Embryonic facial prominence (tissue), 1 donor: Measurements from ENCODE around the gene MPZL3.
A peak's percentile ranks its signal among the peaks of the same experiment; 100 is the strongest.

Experiments
- DNase-seq: peaks from one replicate; pipeline ENCODE4 v3.0.0-alpha.2; 2016; ENCODE audit errors: extremely low spot score

MPZL3 gene

GRCh38 chr11:118251858-118252652 lies at the start of gene MPZL3:
Gene MPZL3 (minus strand): TSS chr11:118252365. CDS start chr11:118252294, 71 bp downstream.
- DNase-seq: peak; percentile 84

- no peak for DNase-seq
Observed at GRCh38 chr11:118301600-118302195, 49.5 kb upstream of the MPZL3 start.

- no peak for DNase-seq
Observed at GRCh38 chr11:118295815-118296454, 43.8 kb upstream of the MPZL3 start.

GRCh38 chr11:118295199-118295598 lies 43.0 kb upstream of the MPZL3 start:
- no peak for DNase-seq

- no peak for DNase-seq
Observed at GRCh38 chr11:118294053-118294452, 41.9 kb upstream of the MPZL3 start.

- no peak for DNase-seq
Observed at GRCh38 chr11:118291477-118292135, 39.4 kb upstream of the MPZL3 start.

- no peak for DNase-seq
Observed at GRCh38 chr11:118290923-118291322, 38.8 kb upstream of the MPZL3 start.

- peak; percentile 69 for DNase-seq
Observed at GRCh38 chr11:118289401-118289800, 37.2 kb upstream of the MPZL3 start.

- no peak for DNase-seq
Observed at GRCh38 chr11:118287006-118287405, 34.8 kb upstream of the MPZL3 start.

- no peak for DNase-seq
Observed at GRCh38 chr11:118286545-118286944, 34.4 kb upstream of the MPZL3 start.

- no peak for DNase-seq
Observed at GRCh38 chr11:118283756-118284350, 31.7 kb upstream of the MPZL3 start.

GRCh38 chr11:118283037-118283636 lies 31.0 kb upstream of the MPZL3 start:
- no peak for DNase-seq

- DNase-seq: no peak
Observed at GRCh38 chr11:118282606-118283005, 30.4 kb upstream of the MPZL3 start.

GRCh38 chr11:118281284-118281683 lies 29.1 kb upstream of the MPZL3 start:
- DNase-seq: no peak

- DNase-seq: no peak
Observed at GRCh38 chr11:118277312-118277711, 25.1 kb upstream of the MPZL3 start.

- no peak for DNase-seq
Observed at GRCh38 chr11:118276422-118276821, 24.3 kb upstream of the MPZL3 start.

- DNase-seq: no peak
Observed at GRCh38 chr11:118275176-118275575, 23.0 kb upstream of the MPZL3 start.

GRCh38 chr11:118274186-118274585 lies 22.0 kb upstream of the MPZL3 start:
- no peak for DNase-seq

- no peak for DNase-seq
Observed at GRCh38 chr11:118272001-118272400, 19.8 kb upstream of the MPZL3 start.

GRCh38 chr11:118267486-118267885 lies 15.3 kb upstream of the MPZL3 start:
- DNase-seq: no peak

GRCh38 chr11:118265954-118266353 lies 13.8 kb upstream of the MPZL3 start:
- DNase-seq: no peak
